HG03520 (cell line): ENCODE data around the gene ANXA2.
"Not testable (repeated sequence)": the region's sequence is repeated elsewhere in the genome, so short reads cannot be mapped to it uniquely, and the experiment has no call there.

Experiments used
- ATAC-seq: cut with Tn5 transposase; IDR thresholded peaks from one replicate; pipeline ENCODE4 v1.9.1; 2021; ENCODE audit warnings: mild to moderate bottlenecking, moderate library complexity; ENCODE audit not compliant: unreplicated experiment

ANXA2 gene

GRCh38 chr15:60411774-60412425 is 14.1 kb upstream of the ANXA2 start:
- ATAC-seq, result no peak

- ATAC-seq, result not testable (repeated sequence)
Measured at GRCh38 chr15:60410350-60410749, 12.6 kb upstream of the ANXA2 start.

- ATAC-seq, result no peak
Measured at GRCh38 chr15:60408463-60408981, 10.7 kb upstream of the ANXA2 start.

GRCh38 chr15:60407415-60407805 is 9.6 kb upstream of the ANXA2 start:
- no peak for ATAC-seq

GRCh38 chr15:60406513-60407414 is 9.0 kb upstream of the ANXA2 start:
- ATAC-seq, result no peak

GRCh38 chr15:60405399-60405798 is 7.6 kb upstream of the ANXA2 start:
- no peak for ATAC-seq

- ATAC-seq, result not testable (repeated sequence)
Measured at GRCh38 chr15:60404351-60404750, 6.6 kb upstream of the ANXA2 start.

GRCh38 chr15:60400944-60401343 is 3.2 kb upstream of the ANXA2 start:
- ATAC-seq, result no peak

- no peak for ATAC-seq
Measured at GRCh38 chr15:60399931-60400330, 2.1 kb upstream of the ANXA2 start.

GRCh38 chr15:60399246-60399915 is 1.6 kb upstream of the ANXA2 start:
- ATAC-seq, result no peak

- peak; percentile 67 for ATAC-seq
Measured at GRCh38 chr15:60396958-60397771, 621 bp downstream of the ANXA2 start.

GRCh38 chr15:60396560-60396957 is 1.2 kb downstream of the ANXA2 start:
- ATAC-seq, result no peak

- no peak for ATAC-seq
Measured at GRCh38 chr15:60396100-60396499, 1.7 kb downstream of the ANXA2 start.

GRCh38 chr15:60395276-60396011 is 2.3 kb downstream of the ANXA2 start:
- no peak for ATAC-seq

- ATAC-seq, result no peak
Measured at GRCh38 chr15:60394689-60395097, 3.1 kb downstream of the ANXA2 start.

GRCh38 chr15:60392986-60393790 is 4.6 kb downstream of the ANXA2 start:
- ATAC-seq, result no peak

GRCh38 chr15:60392601-60392985 is 5.2 kb downstream of the ANXA2 start:
- ATAC-seq, result no peak

GRCh38 chr15:60391722-60392315 is 6.0 kb downstream of the ANXA2 start:
- ATAC-seq, result no peak
